ENCODE results near the gene TMEM150B.

Gene TMEM150B

DNA sequence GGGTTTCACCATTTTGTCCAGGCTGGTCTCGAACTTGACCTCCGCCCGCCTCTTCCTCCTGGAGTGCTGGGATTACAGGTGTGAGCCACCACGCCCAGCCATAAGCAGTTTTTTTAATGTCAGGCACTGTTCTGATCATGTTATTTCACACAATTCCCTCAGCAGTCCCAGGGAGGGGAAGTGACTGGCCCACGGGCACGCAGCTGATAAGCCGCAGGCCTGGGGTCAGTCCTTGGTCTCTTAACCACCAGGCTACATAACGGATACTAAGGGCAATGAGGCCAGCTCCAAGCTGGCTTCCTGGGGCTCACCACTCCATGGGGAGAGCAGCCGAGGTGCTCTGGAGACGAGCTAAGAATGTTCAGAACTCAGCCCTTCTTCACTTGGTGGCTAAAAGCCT is 27.9 kb downstream of the TMEM150B start:
- H3K27me3 ChIP-seq (ENCODE audit: insufficient read depth, low read depth, severe bottlenecking): no peaks in the 10 kb centered on the region

DNA sequence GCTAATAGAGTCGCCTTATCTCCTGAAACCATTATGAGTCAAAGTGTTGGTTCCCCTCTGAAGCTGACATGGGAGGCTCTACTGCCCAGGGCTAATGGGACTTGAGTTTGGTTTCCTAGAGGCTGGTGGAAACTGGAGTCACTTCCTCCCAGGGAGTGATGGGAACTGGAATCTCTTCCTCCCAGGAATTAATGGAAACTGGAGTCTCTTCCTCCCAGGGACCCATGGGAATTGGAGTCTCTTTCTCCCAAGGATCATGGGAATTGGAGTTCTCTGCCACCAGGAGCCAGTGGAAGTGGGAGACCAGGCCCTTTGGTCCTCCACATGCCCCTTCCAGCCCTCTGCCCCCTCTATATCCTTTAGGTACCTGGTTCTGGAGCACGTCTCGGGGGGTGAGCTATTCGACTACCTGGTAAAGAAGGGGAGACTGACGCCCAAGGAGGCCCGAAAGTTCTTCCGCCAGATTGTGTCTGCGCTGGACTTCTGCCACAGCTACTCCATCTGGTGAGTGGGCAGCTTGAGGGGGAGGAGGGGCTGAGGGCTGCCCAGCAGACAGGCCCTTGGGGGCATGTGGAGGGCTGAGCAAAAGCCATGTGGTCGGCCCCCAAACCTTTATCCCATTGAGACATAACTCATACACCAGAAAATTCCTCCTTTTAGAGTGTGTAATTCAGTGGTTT is 35.9 kb downstream of the TMEM150B start:
- H3K27me3 ChIP-seq (ENCODE audit: insufficient read depth, low read depth, severe bottlenecking): no peaks in the 10 kb centered on the region
- TF ChIP-seq, protein P1, sequence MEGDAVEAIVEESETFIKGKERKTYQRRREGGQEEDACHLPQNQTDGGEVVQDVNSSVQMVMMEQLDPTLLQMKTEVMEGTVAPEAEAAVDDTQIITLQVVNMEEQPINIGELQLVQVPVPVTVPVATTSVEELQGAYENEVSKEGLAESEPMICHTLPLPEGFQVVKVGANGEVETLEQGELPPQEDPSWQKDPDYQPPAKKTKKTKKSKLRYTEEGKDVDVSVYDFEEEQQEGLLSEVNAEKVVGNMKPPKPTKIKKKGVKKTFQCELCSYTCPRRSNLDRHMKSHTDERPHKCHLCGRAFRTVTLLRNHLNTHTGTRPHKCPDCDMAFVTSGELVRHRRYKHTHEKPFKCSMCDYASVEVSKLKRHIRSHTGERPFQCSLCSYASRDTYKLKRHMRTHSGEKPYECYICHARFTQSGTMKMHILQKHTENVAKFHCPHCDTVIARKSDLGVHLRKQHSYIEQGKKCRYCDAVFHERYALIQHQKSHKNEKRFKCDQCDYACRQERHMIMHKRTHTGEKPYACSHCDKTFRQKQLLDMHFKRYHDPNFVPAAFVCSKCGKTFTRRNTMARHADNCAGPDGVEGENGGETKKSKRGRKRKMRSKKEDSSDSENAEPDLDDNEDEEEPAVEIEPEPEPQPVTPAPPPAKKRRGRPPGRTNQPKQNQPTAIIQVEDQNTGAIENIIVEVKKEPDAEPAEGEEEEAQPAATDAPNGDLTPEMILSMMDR (IDR thresholded peaks at IDR 0.05; ENCODE audit: low read depth, low read length): no peak
- no peak for DNase-seq
- no peak overlapping the region for H3K27ac ChIP-seq
- no peak overlapping the region for H3K4me3 ChIP-seq (ENCODE audit: low read depth, low read length)
- H3K36me3 ChIP-seq: peaks cover 53% of the 10 kb centered on the region
- no peaks in the 10 kb centered on the region for H3K9me3 ChIP-seq (ENCODE audit: severe bottlenecking)

More for the DNA sequence above, 27.9 kb downstream of the TMEM150B start:
- no peak overlapping the region for H3K27ac ChIP-seq
- no peaks in the 10 kb centered on the region for H3K9me3 ChIP-seq (ENCODE audit: severe bottlenecking)
- H3K36me3 ChIP-seq: peaks cover 56% of the 10 kb centered on the region
- no peak overlapping the region for H3K4me3 ChIP-seq (ENCODE audit: low read depth, low read length)
- TF ChIP-seq, protein P1 (IDR thresholded peaks at IDR 0.05; ENCODE audit: low read depth, low read length): no peak
- DNase-seq: no peak

DNA sequence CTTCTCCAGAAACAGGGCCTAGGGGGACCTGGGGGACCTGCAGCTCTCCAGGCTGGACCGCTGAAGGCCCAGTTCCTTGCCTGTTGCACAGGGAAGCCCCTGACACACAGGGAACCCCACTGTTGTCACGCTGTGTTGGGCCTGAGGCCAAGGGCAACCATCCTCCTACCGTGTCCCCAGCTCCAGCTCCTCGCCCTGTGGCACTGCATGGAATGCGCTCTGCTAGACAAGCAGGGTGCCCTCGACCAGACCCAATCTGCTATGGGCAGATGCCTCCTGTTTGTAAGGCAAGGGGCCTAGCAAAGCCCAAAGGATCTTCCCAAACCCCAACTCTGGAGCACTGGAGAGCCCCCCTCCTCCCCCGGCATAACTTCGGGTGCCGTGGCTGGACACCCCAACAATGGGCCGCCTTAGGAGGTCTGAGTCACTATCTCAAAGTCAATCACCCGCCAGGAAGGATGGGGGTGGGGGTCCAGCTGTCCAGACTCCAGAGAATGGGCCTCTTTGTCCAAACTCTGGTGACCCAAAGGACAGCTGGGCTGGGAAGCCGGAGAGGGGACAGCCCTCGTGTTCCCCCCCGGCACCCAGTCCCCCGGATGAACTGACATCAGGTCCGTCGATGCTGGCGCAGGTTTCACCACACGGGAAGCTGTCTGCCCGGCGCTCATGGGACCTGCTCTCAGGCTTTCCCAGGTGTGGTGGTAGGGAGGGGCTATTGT is 37.6 kb downstream of the TMEM150B start:
- Histone ChIP-seq H3K9me3 (ENCODE audit: severe bottlenecking) (no peaks in the 10 kb centered on the region), H3K4me3 (ENCODE audit: low read depth, low read length) (no peak overlapping the region), H3K27ac (no peak overlapping the region), H3K36me3 (peaks cover 42% of the 10 kb centered on the region), H3K27me3 (ENCODE audit: insufficient read depth, low read depth, severe bottlenecking) (no peaks in the 10 kb centered on the region)
- TF ChIP-seq, protein P1 (IDR thresholded peaks at IDR 0.05; ENCODE audit: low read depth, low read length): no peak
- DNase-seq: no peak

DNA sequence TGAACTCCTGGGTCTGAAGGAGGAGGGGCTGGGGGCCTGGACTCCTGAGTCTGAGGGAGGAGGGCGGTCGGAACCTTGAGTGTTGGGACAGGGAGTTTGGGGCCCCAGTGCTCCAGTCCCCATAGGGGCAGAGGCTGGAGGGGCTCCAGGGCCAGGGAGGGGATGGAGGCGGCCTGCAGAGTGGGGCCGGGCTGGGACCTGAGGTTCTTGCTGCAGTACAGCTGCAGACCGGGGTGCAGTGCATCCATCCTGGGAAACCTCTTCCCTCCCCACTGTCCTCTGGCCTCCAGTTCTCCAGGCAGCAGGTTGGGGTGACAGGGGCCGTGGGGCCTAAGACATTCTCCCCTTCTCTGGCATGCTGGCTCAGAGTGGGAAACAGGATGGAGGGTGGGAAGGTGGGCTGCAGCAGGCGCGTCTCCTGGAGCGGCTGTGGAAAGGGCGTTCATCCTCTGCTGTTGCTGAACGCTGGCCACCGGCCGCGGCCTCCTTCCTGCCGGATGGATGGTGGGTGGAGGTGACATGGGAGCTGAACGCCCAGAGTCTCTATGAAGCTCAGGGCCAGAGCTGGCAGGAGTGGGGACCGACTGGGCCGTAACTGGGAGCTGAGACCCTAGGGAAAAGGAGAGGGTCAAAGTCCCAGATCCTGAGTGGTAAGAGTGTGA is 39.8 kb downstream of the TMEM150B start:
- H3K9me3 ChIP-seq (ENCODE audit: severe bottlenecking): no peaks in the 10 kb centered on the region
- H3K27me3 ChIP-seq (ENCODE audit: insufficient read depth, low read depth, severe bottlenecking): no peaks in the 10 kb centered on the region
- peaks cover 25% of the 10 kb centered on the region for H3K36me3 ChIP-seq
- no peak overlapping the region for H3K27ac ChIP-seq
- H3K4me3 ChIP-seq (ENCODE audit: low read depth, low read length): no peak overlapping the region
- DNase-seq: no peak
- TF ChIP-seq, protein P1 (IDR thresholded peaks at IDR 0.05; ENCODE audit: low read depth, low read length): no peak

DNA sequence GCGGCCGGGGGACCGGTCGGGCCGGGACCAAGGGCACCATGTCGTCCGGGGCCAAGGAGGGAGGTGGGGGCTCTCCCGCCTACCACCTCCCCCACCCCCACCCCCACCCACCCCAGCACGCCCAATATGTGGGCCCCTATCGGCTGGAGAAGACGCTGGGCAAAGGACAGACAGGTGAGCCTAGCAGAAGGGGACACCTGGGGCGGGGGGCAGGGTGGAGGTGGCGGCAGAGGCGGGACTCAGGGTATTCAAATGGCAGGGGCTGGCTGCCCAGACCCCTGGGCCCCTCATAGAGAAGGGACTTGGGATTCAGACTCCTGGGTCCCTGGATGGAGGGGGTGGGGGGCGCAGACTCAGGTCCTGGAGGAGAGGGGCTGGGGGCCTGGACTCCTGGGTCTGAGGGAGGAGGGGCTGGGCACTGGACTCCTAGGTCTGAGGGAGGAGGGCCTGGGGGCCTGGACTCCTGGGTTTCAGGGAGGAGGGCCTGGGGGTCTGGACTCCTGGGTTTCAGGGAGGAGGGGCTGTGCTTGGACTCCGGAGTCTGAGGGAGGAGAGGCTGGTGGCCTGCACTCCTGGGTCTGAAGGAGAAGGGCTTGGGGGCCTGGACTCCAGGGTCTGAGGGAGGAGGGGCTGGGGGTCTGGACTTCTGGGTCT is 40.6 kb downstream of the TMEM150B start:
- no peaks in the 10 kb centered on the region for H3K27me3 ChIP-seq (ENCODE audit: insufficient read depth, low read depth, severe bottlenecking)
- no peak overlapping the region; the same call in 1 of the 2 replicates for H3K27ac ChIP-seq
- H3K4me3 ChIP-seq (ENCODE audit: low read depth, low read length): peak overlapping the region; percentile 42
- DNase-seq: no peak
- TF ChIP-seq, protein P1 (IDR thresholded peaks at IDR 0.05; ENCODE audit: low read depth, low read length): no peak
- no peaks in the 10 kb centered on the region for H3K9me3 ChIP-seq (ENCODE audit: severe bottlenecking)
- H3K36me3 ChIP-seq: peaks cover 20% of the 10 kb centered on the region
